HG02938 (cell line): ENCODE measurements around the gene MAP3K6.

Experiments
- ATAC-seq: cut with Tn5 transposase; IDR thresholded peaks from one replicate; pipeline ENCODE4 v1.9.1; 2021; ENCODE audit warnings: mild to moderate bottlenecking, moderate library complexity; ENCODE audit not compliant: unreplicated experiment

Gene MAP3K6

GRCh38 chr1:27379564-27380122, 12.9 kb upstream of the MAP3K6 start:
- ATAC-seq: no peak

- ATAC-seq: no peak
Measured at GRCh38 chr1:27377760-27378495, 11.2 kb upstream of the MAP3K6 start.

GRCh38 chr1:27374362-27375086, 7.8 kb upstream of the MAP3K6 start, which contains the start of gene FCN3:
TSS of gene FCN3 (minus strand) at chr1:27374824. CDS start at chr1:27374818, 6 bp downstream.
- no peak for ATAC-seq

- no peak for ATAC-seq
Measured at GRCh38 chr1:27372808-27373690, 6.3 kb upstream of the MAP3K6 start.

- no peak for ATAC-seq
Measured at GRCh38 chr1:27372022-27372807, 5.5 kb upstream of the MAP3K6 start.

GRCh38 chr1:27368869-27369582, 2.3 kb upstream of the MAP3K6 start:
- no peak for ATAC-seq

GRCh38 chr1:27367160-27367650, 444 bp upstream of the MAP3K6 start:
- ATAC-seq: no peak

- ATAC-seq: no peak
Measured at GRCh38 chr1:27366113-27366410, 699 bp downstream of the MAP3K6 start.

GRCh38 chr1:27365372-27366112, 1.2 kb downstream of the MAP3K6 start:
- no peak for ATAC-seq

GRCh38 chr1:27364696-27365371, 1.9 kb downstream of the MAP3K6 start:
- no peak for ATAC-seq

GRCh38 chr1:27363766-27364695, 2.7 kb downstream of the MAP3K6 start:
- ATAC-seq: no peak

- no peak for ATAC-seq
Measured at GRCh38 chr1:27361553-27361952, 5.2 kb downstream of the MAP3K6 start.

- ATAC-seq: no peak
Measured at GRCh38 chr1:27361044-27361402, 5.7 kb downstream of the MAP3K6 start.

- no peak for ATAC-seq
Measured at GRCh38 chr1:27360159-27361043, 6.4 kb downstream of the MAP3K6 start.

GRCh38 chr1:27359822-27360158, 7.0 kb downstream of the MAP3K6 start:
- no peak for ATAC-seq

GRCh38 chr1:27358928-27359313, 7.8 kb downstream of the MAP3K6 start:
- ATAC-seq: no peak
